DND-41 (cell line): ENCODE measurements around the gene HDAC11.

ENCODE experiments used
- ATAC-seq: fragments of 200-7000 bp; cut with Tn5 transposase; 3 replicates; pipeline ENCODE4 v1.9.1; 2021; ENCODE audit warnings: low read depth; ENCODE audit not compliant: insufficient read depth
- DNase-seq: peaks from one replicate; pipeline ENCODE4 v3.0.0-alpha.2; 2020
- H2AFZ ChIP-seq: 2 replicates; pipeline ENCODE4 v1.6.0; 2012; ENCODE audit warnings: low read depth, low read length
- H3K27ac ChIP-seq: 2 replicates; pipeline ENCODE4 v1.5.1; 2012; ENCODE audit warnings: low read length, inconsistent platforms
- H3K27me3 ChIP-seq: fragments of 200-600 bp; sonication (generic); 2 replicates; pipeline ENCODE4 v1.6.0; 2012; ENCODE audit warnings: low read length, mild to moderate bottlenecking, inconsistent platforms; ENCODE audit not compliant: insufficient read depth, poor library complexity
- H3K36me3 ChIP-seq: 2 replicates; pipeline ENCODE4 v1.5.1; 2012; ENCODE audit warnings: low read length, inconsistent platforms; ENCODE audit not compliant: insufficient read depth
- H3K4me1 ChIP-seq: 2 replicates; pipeline ENCODE4 v1.5.1; 2012; ENCODE audit warnings: mild to moderate bottlenecking, low read length; ENCODE audit not compliant: insufficient read depth
- H3K4me2 ChIP-seq: 2 replicates; pipeline ENCODE4 v1.6.0; 2012; ENCODE audit warnings: mild to moderate bottlenecking, moderate library complexity, low read length, inconsistent platforms; ENCODE audit not compliant: insufficient read depth
- H3K4me3 ChIP-seq, 2 experiments: fragments of 200-600 bp in 1 of 2; shearing (Covaris generic) in 1 of 2; 2 replicates each; pipeline ENCODE4 v1.5.1; 2012 to 2016; ENCODE audit warnings: inconsistent platforms in 2 of 2, low read length in 2 of 2, mild to moderate bottlenecking in 2 of 2, low read depth in 1 of 2, moderate library complexity in 1 of 2
- H3K79me2 ChIP-seq: 2 replicates; pipeline ENCODE4 v1.6.0; 2012; ENCODE audit warnings: low read length, inconsistent platforms; ENCODE audit not compliant: insufficient read depth
- H3K9ac ChIP-seq: 2 replicates; pipeline ENCODE4 v1.6.0; 2012; ENCODE audit warnings: low read depth, mild to moderate bottlenecking, inconsistent platforms, low read length, moderate library complexity
- H3K9me3 ChIP-seq: 2 replicates; pipeline ENCODE4 v1.5.1; 2012; ENCODE audit warnings: low read length, moderate library complexity, mild to moderate bottlenecking, inconsistent platforms; ENCODE audit not compliant: insufficient read depth, severe bottlenecking
- H4K20me1 ChIP-seq: 2 replicates; pipeline ENCODE4 v1.6.0; 2012; ENCODE audit warnings: low read length; ENCODE audit not compliant: insufficient read depth
- CTCF ChIP-seq: IDR thresholded peaks from 2 replicates; pipeline ENCODE4 v1.5.1; 2012; ENCODE audit warnings: borderline replicate concordance, low read length, moderate library complexity, mild to moderate bottlenecking; ENCODE audit not compliant: poor library complexity, severe bottlenecking; ENCODE audit errors: extremely low read depth
- EZH2 ChIP-seq: IDR thresholded peaks from 3 replicates; pipeline ENCODE4 v1.6.1; 2012; ENCODE audit warnings: borderline replicate concordance, low read depth, mild to moderate bottlenecking, moderate library complexity, low read length, inconsistent platforms; ENCODE audit not compliant: severe bottlenecking

HDAC11 gene

GRCh38 chr3:13522236-13522635 is 42.1 kb downstream of the HDAC11 start:
- no peak for TF ChIP-seq CTCF
- TF ChIP-seq EZH2, result no peak
- no peak overlapping the region for H2AFZ ChIP-seq
- no peaks in the 10 kb centered on the region for H3K79me2 ChIP-seq
- H3K4me3 ChIP-seq, result no peak overlapping the region
- no peaks in the 10 kb centered on the region for H3K36me3 ChIP-seq
- H3K4me1 ChIP-seq, result no peaks in the 10 kb centered on the region
- no peak for ATAC-seq
- no peaks in the 10 kb centered on the region for H4K20me1 ChIP-seq
- no peak overlapping the region for H3K9ac ChIP-seq
- no peak for DNase-seq
- H3K27ac ChIP-seq, result no peak overlapping the region
- no peak overlapping the region for H3K4me2 ChIP-seq
- H3K9me3 ChIP-seq, result no peaks in the 10 kb centered on the region
- no peaks in the 10 kb centered on the region for H3K27me3 ChIP-seq

GRCh38 chr3:13524979-13525669 is 45.0 kb downstream of the HDAC11 start:
- H3K4me3 ChIP-seq, result no peak overlapping the region
- ATAC-seq, result no peak
- DNase-seq, result no peak

GRCh38 chr3:13525827-13526625 is 45.9 kb downstream of the HDAC11 start:
- no peak for ATAC-seq
- no peak for TF ChIP-seq CTCF
- no peak for TF ChIP-seq EZH2
- H3K27ac ChIP-seq, result no peak overlapping the region
- H3K9ac ChIP-seq, result no peak overlapping the region
- no peaks in the 10 kb centered on the region for H3K27me3 ChIP-seq
- no peaks in the 10 kb centered on the region for H3K36me3 ChIP-seq
- no peaks in the 10 kb centered on the region for H3K79me2 ChIP-seq
- H3K4me3 ChIP-seq, result no peak overlapping the region
- DNase-seq, result no peak
- H4K20me1 ChIP-seq, result no peaks in the 10 kb centered on the region
- no peaks in the 10 kb centered on the region for H3K9me3 ChIP-seq
- no peak overlapping the region for H2AFZ ChIP-seq
- H3K4me1 ChIP-seq, result no peaks in the 10 kb centered on the region
- no peak overlapping the region for H3K4me2 ChIP-seq

More at GRCh38 chr3:13524979-13525669, 45.0 kb downstream of the HDAC11 start:
- Histone ChIP-seq H3K9me3 (no peaks in the 10 kb centered on the region), H2AFZ (no peak overlapping the region), H3K27ac (no peak overlapping the region), H3K9ac (no peak overlapping the region), H4K20me1 (no peaks in the 10 kb centered on the region), H3K36me3 (no peaks in the 10 kb centered on the region), H3K4me2 (no peak overlapping the region), H3K79me2 (no peaks in the 10 kb centered on the region), H3K27me3 (no peaks in the 10 kb centered on the region), H3K4me1 (no peaks in the 10 kb centered on the region)
- TF ChIP-seq CTCF (no peak), EZH2 (no peak)
